OCI-LY1 (cell line): ENCODE measurements around the gene RAB34.

Source experiments
- H2AFZ ChIP-seq: fragments of 200-600 bp; sonication (generic), shearing (Covaris generic); 2 replicates; pipeline ENCODE4 v1.6.0; 2014; ENCODE audit warnings: antibody characterized with exemption, mild to moderate bottlenecking, low read length
- H3F3A ChIP-seq: fragments of 200-600 bp; sonication (generic), shearing (Covaris generic); 2 replicates; pipeline ENCODE4 v1.6.0; 2014; ENCODE audit warnings: mild to moderate bottlenecking, antibody characterized with exemption, low read length, moderate library complexity; ENCODE audit not compliant: insufficient read depth
- H3K27ac ChIP-seq: fragments of 200-600 bp; sonication (generic); 2 replicates; pipeline ENCODE4 v1.5.1; 2014; ENCODE audit warnings: low read length, mixed run types, mild to moderate bottlenecking, low read depth; ENCODE audit not compliant: poor library complexity, severe bottlenecking
- H3K27me3 ChIP-seq: fragments of 200-600 bp; sonication (generic); 2 replicates; pipeline ENCODE4 v1.6.0; 2014; ENCODE audit warnings: antibody characterized with exemption, mild to moderate bottlenecking, low read length, moderate library complexity; ENCODE audit not compliant: insufficient read depth
- H3K36me3 ChIP-seq: fragments of 200-600 bp; sonication (generic); 2 replicates; pipeline ENCODE4 v1.6.1; 2014; ENCODE audit warnings: mild to moderate bottlenecking, antibody characterized with exemption, low read length, moderate library complexity, mixed read lengths; ENCODE audit not compliant: insufficient read depth
- H3K4me1 ChIP-seq: fragments of 200-600 bp; sonication (generic); 2 replicates; pipeline ENCODE4 v1.5.1; 2014; ENCODE audit warnings: mild to moderate bottlenecking, low read length, moderate library complexity; ENCODE audit not compliant: insufficient read depth, severe bottlenecking
- H3K4me2 ChIP-seq: fragments of 200-600 bp; sonication (generic), shearing (Covaris generic); 2 replicates; pipeline ENCODE4 v1.6.1; 2014; ENCODE audit warnings: low read length
- H3K4me3 ChIP-seq: fragments of 200-600 bp; sonication (generic); 2 replicates; pipeline ENCODE4 v1.5.1; 2014; ENCODE audit warnings: low read length, low read depth, mild to moderate bottlenecking, mixed read lengths; ENCODE audit not compliant: poor library complexity, severe bottlenecking
- H3K79me2 ChIP-seq: fragments of 200-600 bp; shearing (Covaris generic); 2 replicates; pipeline ENCODE4 v1.6.1; 2016; ENCODE audit warnings: mixed run types, low read length, mixed read lengths; ENCODE audit not compliant: insufficient read depth
- H3K9ac ChIP-seq: fragments of 200-600 bp; sonication (generic), shearing (Covaris generic); 2 replicates; pipeline ENCODE4 v1.6.1; 2014; ENCODE audit warnings: mild to moderate bottlenecking, low read length, mixed read lengths
- H3K9me2 ChIP-seq: fragments of 200-600 bp; sonication (generic), shearing (Covaris generic); 2 replicates; pipeline ENCODE4 v1.6.1; 2014; ENCODE audit warnings: low read depth, mild to moderate bottlenecking, low read length, mixed read lengths
- H3K9me3 ChIP-seq: fragments of 200-600 bp; shearing (Covaris generic); 2 replicates; pipeline ENCODE4 v1.6.1; 2014; ENCODE audit warnings: low read length, mixed read lengths
- H4K20me1 ChIP-seq: fragments of 200-600 bp; sonication (generic), shearing (Covaris generic); 2 replicates; pipeline ENCODE4 v1.6.0; 2016; ENCODE audit warnings: mild to moderate bottlenecking, low read length; ENCODE audit not compliant: insufficient read depth
- EZH2 ChIP-seq: fragments of 200-600 bp; sonication (generic), shearing (Covaris generic); IDR thresholded peaks from 2 replicates; pipeline ENCODE4 v1.8.0; 2017; ENCODE audit warnings: borderline replicate concordance, mixed run types, mild to moderate bottlenecking, antibody characterized with exemption, low read length, moderate library complexity, mixed read lengths
- TF ChIP-seq, protein P1 (sequence below): fragments of 200-600 bp; sonication (generic), shearing (Covaris generic); IDR thresholded peaks from 2 replicates; pipeline ENCODE4 v1.5.1; 2017; ENCODE audit warnings: mild to moderate bottlenecking, antibody characterized with exemption, low read length, moderate library complexity, mixed read lengths

The RAB34 gene

DNA sequence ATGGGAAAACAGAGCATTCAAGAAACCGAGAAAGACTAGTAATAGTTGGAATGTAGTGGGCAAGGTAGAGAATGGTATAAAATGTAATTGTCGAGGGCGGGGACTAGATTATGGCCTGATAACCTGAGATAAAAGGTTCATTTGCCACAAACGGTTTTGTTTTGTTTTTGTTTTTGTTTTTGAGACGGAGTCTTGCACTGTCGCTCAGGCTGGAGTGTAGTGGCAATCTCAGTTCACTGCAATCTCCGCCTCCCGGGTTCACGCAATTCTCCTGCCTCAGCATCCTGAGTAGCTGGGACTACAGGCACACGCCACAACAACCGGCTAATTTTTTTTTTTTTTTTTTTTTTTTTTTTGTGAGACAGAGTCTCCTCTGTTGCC lies 12.3 kb upstream of the RAB34 start:
- Histone ChIP-seq H3K4me2 (no peak overlapping the region), H3K79me2 (no peaks in the 10 kb centered on the region), H3F3A (0 out of 2 replicates have a peak, but pooled peaks cover under 1% of the 10 kb centered on the region), H3K9me3 (no peaks in the 10 kb centered on the region), H2AFZ (no peak overlapping the region), H4K20me1 (no peaks in the 10 kb centered on the region), H3K9ac (no peak overlapping the region), H3K36me3 (peaks cover 9% of the 10 kb centered on the region; the same call in 1 of the 2 replicates), H3K4me1 (peaks cover 33% of the 10 kb centered on the region), H3K27ac (no peak overlapping the region), H3K27me3 (no peaks in the 10 kb centered on the region), H3K4me3 (no peak overlapping the region), H3K9me2 (no peaks in the 10 kb centered on the region)
- TF ChIP-seq EZH2 = no peak
- TF ChIP-seq, protein P1, sequence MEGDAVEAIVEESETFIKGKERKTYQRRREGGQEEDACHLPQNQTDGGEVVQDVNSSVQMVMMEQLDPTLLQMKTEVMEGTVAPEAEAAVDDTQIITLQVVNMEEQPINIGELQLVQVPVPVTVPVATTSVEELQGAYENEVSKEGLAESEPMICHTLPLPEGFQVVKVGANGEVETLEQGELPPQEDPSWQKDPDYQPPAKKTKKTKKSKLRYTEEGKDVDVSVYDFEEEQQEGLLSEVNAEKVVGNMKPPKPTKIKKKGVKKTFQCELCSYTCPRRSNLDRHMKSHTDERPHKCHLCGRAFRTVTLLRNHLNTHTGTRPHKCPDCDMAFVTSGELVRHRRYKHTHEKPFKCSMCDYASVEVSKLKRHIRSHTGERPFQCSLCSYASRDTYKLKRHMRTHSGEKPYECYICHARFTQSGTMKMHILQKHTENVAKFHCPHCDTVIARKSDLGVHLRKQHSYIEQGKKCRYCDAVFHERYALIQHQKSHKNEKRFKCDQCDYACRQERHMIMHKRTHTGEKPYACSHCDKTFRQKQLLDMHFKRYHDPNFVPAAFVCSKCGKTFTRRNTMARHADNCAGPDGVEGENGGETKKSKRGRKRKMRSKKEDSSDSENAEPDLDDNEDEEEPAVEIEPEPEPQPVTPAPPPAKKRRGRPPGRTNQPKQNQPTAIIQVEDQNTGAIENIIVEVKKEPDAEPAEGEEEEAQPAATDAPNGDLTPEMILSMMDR = no peak

DNA sequence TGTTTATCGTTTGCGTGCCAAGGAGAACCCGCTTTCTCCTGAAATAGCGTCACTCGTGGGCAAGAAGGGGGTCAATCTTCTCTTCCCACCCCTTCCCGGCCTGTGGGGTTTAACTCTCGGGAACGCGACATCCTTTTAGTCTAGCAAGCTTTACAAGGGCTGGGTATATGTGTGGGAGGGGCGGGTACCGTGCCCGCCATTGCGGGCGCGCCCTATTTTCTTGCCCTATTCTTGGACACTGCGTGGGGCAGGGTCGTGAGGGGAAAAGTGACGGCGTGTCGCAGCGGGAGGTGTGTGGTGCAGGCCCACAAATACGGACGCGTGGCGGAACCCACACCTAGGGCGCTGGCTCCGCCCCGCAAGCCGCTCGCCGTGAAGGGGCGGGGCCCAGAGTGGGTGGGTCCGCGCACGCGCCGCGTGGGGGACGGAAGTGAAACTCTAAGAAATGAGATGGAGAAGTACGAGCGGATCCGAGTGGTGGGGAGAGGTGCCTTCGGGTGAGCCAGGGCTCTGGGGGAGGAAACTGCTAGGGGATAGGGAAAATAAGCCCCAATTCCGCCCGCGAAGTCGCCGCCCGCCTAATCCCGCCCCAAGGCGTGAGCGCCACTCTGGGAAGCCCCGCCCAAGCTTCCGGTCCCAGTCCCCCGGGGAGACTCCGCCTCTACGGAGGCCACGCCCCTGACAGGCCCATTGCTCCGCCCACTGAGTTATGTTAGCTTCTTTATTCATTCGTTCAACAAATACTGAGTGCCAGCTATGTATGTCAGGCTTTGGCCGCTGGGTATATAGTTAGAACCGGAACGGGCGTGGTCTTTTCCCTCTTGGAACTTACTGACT lies 10.9 kb upstream of the RAB34 start, which contains the start of gene NEK8:
Gene NEK8 (plus strand): TSS at position 425 of the 837 bp plus-strand sequence. CDS start 26 bp downstream, at position 451.
- Histone ChIP-seq H3K27ac (peak within 1 kb of the TSS; percentile 97), H4K20me1 (no peaks in the 10 kb centered on the region), H3K9ac (peak within 1 kb of the TSS; percentile 78), H3F3A (peaks cover 11% of the 10 kb centered on the region), H3K9me3 (no peaks in the 10 kb centered on the region), H3K4me1 (peaks cover 39% of the 10 kb centered on the region), H3K4me2 (peak within 1 kb of the TSS; percentile 91), H3K9me2 (no peaks in the 10 kb centered on the region), H3K27me3 (no peaks in the 10 kb centered on the region), H3K4me3 (peak within 1 kb of the TSS; percentile 66), H3K79me2 (no peaks in the 10 kb centered on the region), H2AFZ (no peak within 1 kb of the TSS), H3K36me3 (peaks cover 19% of the 10 kb centered on the region)
- TF ChIP-seq EZH2 = no peak
- TF ChIP-seq, protein P1 = no peak

DNA sequence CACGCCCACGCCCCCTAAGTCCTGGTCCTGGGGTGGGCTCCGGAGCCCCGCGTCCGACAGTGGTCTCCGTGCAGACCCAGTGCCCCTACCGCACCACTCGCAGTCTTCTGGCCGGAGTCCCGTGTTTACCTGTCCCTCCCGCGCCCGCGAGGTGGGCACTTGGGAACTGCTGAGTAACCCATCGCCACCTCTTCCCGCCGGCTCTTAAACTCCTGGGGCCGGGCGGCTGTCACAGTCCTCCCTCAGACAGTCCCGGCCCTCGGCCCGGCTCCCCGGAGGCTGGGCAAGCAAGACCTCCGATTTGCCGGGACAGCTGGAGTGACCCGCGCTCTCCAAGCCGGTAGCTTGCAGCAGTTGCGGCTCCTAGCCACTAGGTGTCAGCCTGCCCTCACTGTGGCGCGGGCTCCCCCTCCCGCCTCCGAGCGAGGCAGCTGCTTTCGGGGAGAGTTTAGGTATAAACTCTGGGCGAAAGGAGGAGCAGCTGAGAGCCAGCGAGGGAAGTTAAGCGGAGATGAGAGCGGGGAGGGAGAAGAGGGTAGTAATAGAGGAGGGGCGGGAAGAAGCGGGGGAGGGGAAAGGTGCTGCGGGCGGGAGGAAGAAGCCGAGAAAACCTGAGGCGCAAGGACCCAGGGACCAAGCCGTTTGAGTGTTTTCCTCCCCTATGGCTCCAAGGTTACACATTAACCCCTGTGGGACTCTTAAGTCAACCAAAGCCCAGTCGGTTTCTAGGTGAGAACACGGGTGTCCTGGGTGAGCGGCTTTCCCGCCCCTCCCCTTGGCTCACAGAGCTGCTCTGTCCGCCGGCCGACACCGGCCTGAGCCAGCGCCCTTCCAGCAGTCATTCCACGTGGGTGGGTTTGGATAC lies 9.2 kb upstream of the RAB34 start:
- Histone ChIP-seq H3K4me2 (peak overlapping the region; percentile 91), H3K27me3 (no peaks in the 10 kb centered on the region), H4K20me1 (no peaks in the 10 kb centered on the region), H3K79me2 (no peaks in the 10 kb centered on the region), H3K9me3 (no peaks in the 10 kb centered on the region), H3K36me3 (peaks cover 37% of the 10 kb centered on the region), H3K4me3 (peak overlapping the region; percentile 66), H3K27ac (peak overlapping the region; percentile 97), H3K4me1 (peaks cover 56% of the 10 kb centered on the region), H2AFZ (no peak overlapping the region; the same call in 1 of the 2 replicates), H3K9me2 (no peaks in the 10 kb centered on the region), H3K9ac (peak overlapping the region; percentile 78), H3F3A (peaks cover 20% of the 10 kb centered on the region)
- TF ChIP-seq, protein P1 = peak; percentile 96
- TF ChIP-seq EZH2 = no peak
